HG03066 (cell line): ENCODE measurements around the gene TUBB1.
"Not testable (repeated sequence)": the region's sequence is repeated elsewhere in the genome, so short reads cannot be mapped to it uniquely, and the experiment has no call there.

Experiments used
- ATAC-seq: cut with Tn5 transposase; IDR thresholded peaks from one replicate; pipeline ENCODE4 v1.9.1; 2021; ENCODE audit warnings: low read depth; ENCODE audit not compliant: unreplicated experiment

Gene TUBB1

GRCh38 chr20:59019217-59019616 lies at the start of gene TUBB1:
Gene TUBB1 (plus strand): TSS chr20:59019429. CDS start chr20:59019523, 94 bp downstream.
- ATAC-seq = no peak

DNA sequence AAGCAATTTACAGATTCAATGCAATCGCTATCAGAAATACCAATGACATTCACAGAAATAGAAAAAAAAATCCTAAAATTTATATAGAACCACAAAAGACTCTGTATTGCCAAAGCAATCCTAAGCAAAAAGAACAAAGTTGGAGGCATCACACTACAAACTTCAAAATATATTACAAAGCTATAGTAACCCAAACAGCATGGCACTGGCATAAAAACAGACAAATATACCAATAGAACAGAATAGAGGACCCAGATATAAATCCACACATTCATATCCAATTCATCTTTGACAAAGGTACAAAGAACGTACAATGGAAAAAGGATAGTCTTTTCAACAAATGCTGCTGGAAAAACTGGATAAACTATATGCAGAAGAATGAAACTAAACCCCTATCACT lies 49.8 kb upstream of the TUBB1 start:
- ATAC-seq = no peak

DNA sequence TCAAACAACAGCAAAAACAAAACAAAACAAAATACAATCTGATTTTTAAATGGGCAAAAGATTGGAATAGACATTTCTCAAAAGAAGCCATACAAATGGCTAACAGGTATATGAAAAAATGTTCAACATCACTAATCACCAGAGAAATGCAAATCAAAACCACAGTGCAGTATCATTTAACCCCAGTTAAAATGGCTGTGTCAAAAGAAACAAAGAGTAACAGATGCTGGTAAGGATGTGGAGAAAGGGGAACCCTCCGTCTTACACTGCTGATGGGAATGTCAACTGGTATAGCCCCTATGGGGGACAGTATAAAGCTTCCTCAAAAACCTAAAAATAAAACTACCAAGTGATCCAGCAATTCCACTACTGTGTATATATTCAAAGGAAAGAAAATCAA lies 49.1 kb upstream of the TUBB1 start:
- ATAC-seq = no peak

DNA sequence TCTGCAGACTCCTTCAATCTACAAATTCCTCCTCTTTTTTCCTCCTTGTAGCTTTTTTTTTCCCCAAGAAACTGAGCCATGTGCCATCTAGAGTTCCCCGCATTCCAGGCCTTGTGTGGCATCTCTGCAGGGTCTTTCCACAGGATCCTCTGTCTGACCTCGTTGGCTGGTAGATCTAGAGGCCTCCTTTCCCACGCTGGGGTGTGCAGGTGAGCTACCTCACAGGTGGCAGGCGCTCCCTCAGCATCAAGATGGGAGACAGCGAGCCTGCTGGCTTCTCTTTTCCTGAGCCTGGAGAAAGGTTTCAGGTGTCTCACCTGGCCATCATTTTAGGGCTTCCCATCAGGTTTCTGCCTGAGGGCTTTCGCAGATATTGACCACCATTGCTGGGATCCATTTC lies 47.8 kb upstream of the TUBB1 start:
- no peak for ATAC-seq

GRCh38 chr20:58973179-58973578 lies 46.0 kb upstream of the TUBB1 start:
- ATAC-seq = no peak

DNA sequence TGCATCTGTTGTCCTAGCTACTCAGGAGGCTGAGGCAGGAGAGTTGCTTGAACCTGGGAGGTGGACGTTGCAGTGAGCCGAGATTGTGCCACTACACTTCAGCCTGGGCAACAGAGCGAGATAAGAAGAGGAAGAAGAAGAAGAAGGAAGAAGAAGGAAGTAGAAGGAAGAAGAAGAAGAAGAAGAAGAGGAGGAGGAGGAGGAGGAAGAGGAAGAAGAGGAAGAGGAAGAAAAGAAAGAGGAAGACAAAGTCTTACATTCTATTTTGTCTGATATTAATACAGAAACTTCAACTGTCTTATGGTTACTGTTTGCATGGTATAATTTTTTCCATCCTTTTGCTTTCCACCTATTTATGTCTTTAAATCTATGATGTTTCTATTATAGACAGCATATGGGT lies 45.4 kb upstream of the TUBB1 start:
- ATAC-seq = no peak

- ATAC-seq = no peak
Measured at GRCh38 chr20:58975353-58975752, 43.9 kb upstream of the TUBB1 start.

DNA sequence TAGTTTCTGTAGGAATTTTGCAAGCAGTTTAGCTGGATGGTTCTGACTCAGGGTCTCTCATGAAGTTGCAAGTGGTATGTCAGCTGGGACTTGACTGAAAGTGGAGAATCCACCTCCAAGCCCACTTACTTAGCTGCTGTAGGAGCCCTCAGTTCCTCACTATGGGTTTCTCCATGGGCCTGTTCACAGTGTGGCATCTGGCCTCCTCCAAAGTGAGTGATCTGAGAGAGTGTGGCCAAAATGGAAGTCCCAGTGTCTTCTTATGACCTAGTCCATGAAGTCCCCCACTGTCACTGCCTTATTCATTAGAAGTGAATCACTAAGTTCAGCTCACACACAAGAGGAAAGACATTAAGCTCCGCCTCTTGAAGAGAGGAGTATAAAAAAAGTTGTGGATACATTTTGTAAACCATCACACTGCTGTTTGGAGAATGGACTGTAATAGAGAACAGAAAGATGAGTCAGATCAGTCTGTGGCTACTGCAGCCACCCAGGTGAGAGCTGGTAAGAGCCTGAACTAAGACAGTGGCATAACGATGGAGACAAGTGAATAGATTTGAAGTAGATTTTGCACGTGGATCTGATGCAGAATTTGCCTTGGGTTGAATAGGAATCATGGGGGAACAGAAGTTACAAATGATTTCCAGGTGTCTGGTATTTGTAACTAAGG lies 43.0 kb upstream of the TUBB1 start:
- ATAC-seq = no peak

DNA sequence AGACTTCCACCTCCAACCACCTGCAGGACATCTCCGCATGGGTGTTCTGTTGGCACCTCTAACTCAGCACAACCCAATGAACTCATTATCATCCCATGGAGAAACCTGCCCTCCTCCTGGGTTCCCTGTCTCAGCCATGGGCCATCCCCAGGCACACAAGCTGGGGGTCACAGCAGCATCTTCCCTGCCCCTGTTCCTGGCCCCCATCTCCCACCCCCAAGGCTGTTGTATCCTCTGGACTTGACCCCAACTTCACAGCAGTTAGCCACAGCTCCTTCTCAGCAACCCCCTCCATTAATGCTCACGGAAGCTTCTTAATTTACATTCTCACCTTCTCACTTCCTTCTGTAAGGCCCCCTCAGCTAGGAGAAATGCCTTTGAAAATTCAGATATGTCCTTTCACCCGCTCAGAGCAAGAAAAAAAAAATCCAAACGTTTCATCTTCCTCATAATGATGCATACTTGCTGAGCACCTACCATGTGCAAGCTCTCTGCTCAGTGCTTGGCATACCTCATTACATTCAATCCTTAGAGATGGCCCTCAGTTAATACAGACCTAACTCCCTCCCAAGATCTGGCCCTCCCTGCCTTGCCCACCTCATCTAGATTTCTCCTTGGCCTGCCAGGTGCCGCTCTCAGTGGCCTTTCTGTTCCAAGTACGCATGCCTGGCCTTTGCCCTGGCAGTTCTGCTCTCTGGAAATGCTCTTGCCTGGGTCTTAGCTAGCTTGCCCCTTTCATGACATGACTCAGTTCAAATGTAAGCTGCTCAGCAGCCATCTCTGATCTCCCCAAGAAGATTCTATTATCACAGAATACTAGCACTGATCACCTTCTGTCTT lies 40.7 kb upstream of the TUBB1 start:
- no peak for ATAC-seq

GRCh38 chr20:58980711-58981627 lies 38.3 kb upstream of the TUBB1 start, which contains the start of gene NELFCD:
Gene NELFCD (plus strand): TSS chr20:58981256. CDS start chr20:58981310, 54 bp downstream.
- ATAC-seq = peak; percentile 68

- no peak for ATAC-seq
Measured at GRCh38 chr20:58981628-58982364, 37.4 kb upstream of the TUBB1 start.

DNA sequence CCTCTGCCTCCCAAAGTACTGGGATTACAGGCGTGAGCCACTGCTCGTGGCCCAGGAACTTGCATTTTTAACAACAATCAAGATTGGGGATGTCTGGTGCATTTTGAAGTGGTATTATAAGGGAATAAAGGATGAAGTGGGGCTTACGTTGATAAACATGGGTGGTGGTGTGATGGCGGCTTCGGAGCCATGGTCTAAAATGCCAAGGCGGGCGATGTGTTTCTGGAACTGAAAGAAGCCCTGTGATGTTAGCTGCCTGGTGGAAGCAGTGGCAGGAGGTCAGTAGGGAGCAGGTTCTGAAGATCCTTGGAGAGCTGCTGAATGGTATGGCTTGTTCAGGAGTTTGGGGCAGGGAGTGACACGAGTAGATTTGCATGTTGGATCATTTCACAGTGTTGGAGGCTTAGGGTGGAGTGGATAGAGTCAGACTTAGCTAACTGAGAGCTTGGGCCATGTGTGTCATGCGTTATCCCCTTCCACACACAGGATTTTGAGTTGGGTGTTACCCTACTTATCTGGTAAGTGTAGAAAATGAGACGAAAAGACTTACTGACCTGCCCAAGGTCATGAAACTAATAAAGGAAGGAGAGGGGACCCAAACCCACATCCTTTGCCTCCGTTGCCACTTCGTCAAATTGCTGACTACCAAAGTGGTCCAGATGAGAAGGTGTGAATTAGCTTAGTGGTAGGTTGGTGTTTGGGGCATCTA lies 36.7 kb upstream of the TUBB1 start:
- ATAC-seq = no peak

DNA sequence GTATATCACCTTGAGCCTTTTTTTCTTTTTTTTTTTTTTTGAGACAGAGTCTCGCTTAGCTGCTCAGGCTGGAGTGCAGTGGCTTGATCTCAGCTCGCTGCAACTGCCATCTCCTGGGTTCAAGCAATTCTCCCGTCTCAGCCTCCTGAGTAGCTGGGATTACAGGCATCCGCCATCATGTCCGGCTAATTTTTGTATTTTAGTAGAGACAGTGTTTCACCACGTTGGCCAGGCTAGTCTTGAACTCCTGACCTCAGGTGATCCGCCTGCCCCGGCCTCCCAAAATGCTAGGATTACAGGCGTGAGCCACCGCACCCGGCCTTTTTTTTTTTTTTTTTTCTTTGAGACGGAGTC lies 36.1 kb upstream of the TUBB1 start:
- not testable (repeated sequence) for ATAC-seq

GRCh38 chr20:58984691-58985090 lies 34.5 kb upstream of the TUBB1 start:
- no peak for ATAC-seq

DNA sequence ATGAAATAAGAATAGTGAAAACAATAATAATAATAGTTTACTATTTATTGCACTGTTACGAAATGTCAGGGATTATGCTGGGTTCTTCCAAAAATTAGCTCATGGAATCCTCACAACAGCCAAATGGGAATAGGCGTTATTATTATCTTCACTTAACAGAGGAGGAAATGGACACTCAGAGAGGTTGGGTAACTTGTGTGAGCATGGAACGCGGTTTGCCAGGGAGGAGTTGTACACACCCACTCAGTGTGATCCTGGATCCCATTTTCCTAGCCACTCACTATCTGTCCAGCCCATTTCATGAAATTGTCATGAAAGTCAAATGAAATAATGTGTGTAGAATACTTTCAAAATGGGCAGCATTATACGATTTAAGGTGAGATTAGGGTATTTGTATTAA lies 33.6 kb upstream of the TUBB1 start:
- ATAC-seq = no peak

DNA sequence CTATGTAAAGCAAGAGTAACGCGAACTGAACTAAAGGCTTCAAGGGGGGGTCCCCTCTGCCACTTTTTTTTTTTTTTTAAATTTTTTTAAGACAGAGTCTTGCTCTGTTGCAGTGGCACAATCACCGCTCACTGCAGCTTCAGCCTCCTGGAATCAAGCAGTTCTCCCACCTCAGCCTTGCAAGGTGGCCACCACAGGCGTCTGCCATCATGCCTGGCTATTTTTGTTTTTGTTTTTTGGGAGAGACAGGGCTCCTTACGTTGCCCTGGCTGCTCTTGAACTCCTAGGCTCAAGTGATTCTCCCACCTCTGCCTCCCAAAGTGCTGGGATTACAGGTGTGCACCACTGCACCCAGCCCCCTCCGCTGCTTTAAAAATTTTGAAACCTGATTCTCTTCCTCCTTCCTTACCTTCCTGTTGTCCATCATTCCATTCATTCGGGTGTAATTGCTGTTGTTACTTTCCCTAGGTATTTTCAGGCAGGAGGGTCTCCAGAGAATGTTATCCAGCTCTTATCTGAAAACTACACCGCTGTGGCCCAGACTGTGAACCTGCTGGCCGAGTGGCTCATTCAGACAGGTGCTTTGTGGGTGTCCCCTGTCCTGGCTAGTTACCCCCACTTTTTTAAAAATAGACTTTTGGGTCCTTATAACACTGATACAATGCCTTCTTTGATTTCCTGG lies 32.8 kb upstream of the TUBB1 start:
- no peak for ATAC-seq

DNA sequence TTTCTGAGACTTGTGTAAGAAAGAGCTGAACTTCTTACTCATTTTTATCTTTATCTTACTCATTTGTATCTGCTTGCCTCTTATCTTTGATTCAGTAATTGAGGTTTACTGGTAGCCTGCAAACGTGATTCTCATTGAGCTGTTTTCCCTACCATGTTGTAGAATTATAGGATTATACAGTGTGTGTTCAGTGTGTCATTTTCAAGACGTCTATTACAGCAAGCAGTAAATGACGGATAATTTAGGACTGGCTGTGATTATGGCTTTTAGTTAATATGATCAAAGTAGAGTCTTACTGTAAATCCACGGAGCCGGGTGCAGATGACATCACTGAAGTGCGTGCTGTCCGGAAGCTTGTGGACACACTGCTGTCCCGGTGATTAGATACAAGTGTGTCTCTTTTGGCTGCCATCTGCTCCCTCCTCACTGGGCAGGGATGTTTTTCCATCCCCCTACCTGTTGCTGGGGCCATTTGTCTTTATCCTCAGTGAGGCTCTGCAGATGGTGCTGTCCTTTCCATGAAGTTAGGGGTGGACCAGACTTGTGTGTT lies 32.2 kb upstream of the TUBB1 start:
- ATAC-seq = no peak

GRCh38 chr20:58987790-58988564 lies 31.3 kb upstream of the TUBB1 start:
- no peak for ATAC-seq
